HepG2 (cell line): ENCODE measurements around the gene SLC25A45. TPM values are rescaled to one million over a fixed set of nuclear protein-coding genes. Genes with fewer than 3 reads are reported as not detected.

Experiments
- EP300 ChIP-seq, 3 experiments: sonication (generic) in 1 of 3; formaldehyde crosslinking in 1 of 3; IDR thresholded peaks; 2 replicates each; pipeline versions ENCODE4 v1.5.1 to v1.6.1; 2011 to 2020; ENCODE audit warnings: low read depth in 2 of 3, low read length in 2 of 3, borderline replicate concordance in 1 of 3, improper control_type of control experiment in 1 of 3, mild to moderate bottlenecking in 1 of 3, missing genetic modification reagents in 1 of 3, moderate library complexity in 1 of 3
- JUNB ChIP-seq: sonication (generic); formaldehyde crosslinking; IDR thresholded peaks from 2 replicates; pipeline ENCODE4 v1.8.0; 2022; ENCODE audit warnings: missing genetic modification reagents, mild to moderate bottlenecking, borderline replicate concordance
- MATR3 ChIP-seq: sonication (generic); formaldehyde crosslinking; IDR thresholded peaks from 2 replicates; pipeline ENCODE4 v1.4.0; 2020; ENCODE audit warnings: missing genetic modification reagents
- ZNF446 ChIP-seq: sonication (generic); formaldehyde crosslinking; IDR thresholded peaks from 2 replicates; pipeline ENCODE4 v1.5.0; 2020; ENCODE audit warnings: mild to moderate bottlenecking, missing genetic modification reagents
- ZNF619 ChIP-seq: sonication (generic); formaldehyde crosslinking; IDR thresholded peaks from 2 replicates; pipeline ENCODE4 v1.4.0; 2020; ENCODE audit warnings: mild to moderate bottlenecking, missing genetic modification reagents
- ZNF644 ChIP-seq: IDR thresholded peaks from 2 replicates; pipeline ENCODE4 v1.6.1; 2016; ENCODE audit warnings: low read depth
- ZNF75D ChIP-seq: sonication (generic); formaldehyde crosslinking; IDR thresholded peaks from 2 replicates; pipeline ENCODE4 v1.8.1; 2023; ENCODE audit warnings: missing genetic modification reagents, mild to moderate bottlenecking, borderline replicate concordance
- ZNF773 ChIP-seq: sonication (generic); formaldehyde crosslinking; IDR thresholded peaks from 2 replicates; pipeline ENCODE4 v1.4.0; 2020; ENCODE audit warnings: missing genetic modification reagents, borderline replicate concordance
- ZSCAN21 ChIP-seq: sonication (generic); formaldehyde crosslinking; IDR thresholded peaks from 2 replicates; pipeline ENCODE4 v1.8.0; 2022; ENCODE audit warnings: mild to moderate bottlenecking, missing genetic modification reagents, moderate library complexity, borderline replicate concordance
- polyA plus RNA-seq, 8 experiments: library from polyadenylated mRNA; depleted of rRNA in 3 of 8; stranded (reverse) in 7 of 8; unstranded in 1 of 8; fragments of >200 nt; fragmentation: Illumina TruSeq in 4 of 8; extraction: Trizol in 4 of 8; gene quantifications; 2 replicates each; pipeline versions ENCODE4 v1.2.1 to v1.2.3, GENCODE V29; 2011 to 2016; ENCODE audit warnings: low read depth in 4 of 8, missing spikeins in 1 of 8, mixed read lengths in 1 of 8; ENCODE audit not compliant: insufficient read depth in 1 of 8
- total RNA-seq, 5 experiments: library from RNA; depleted of rRNA; stranded (reverse); fragments of >200 nt; fragmentation: Illumina TruSeq; extraction: Trizol; gene quantifications; 2 replicates each; pipeline ENCODE4 v1.2.3, GENCODE V29; 2016; ENCODE audit warnings: low read depth in 1 of 5
- TF ChIP-seq, protein P1 (sequence below), 2 experiments: fragments of 450-650 bp in 1 of 2; sonication (generic) in 1 of 2; formaldehyde crosslinking in 1 of 2; IDR thresholded peaks; 2 replicates each; pipeline versions ENCODE4 v1.6.1 to v1.8.0; 2016 to 2022; ENCODE audit warnings: antibody characterized with exemption in 1 of 2, mild to moderate bottlenecking in 1 of 2, missing genetic modification reagents in 1 of 2
- TF ChIP-seq, protein P2 (sequence below), 2 experiments: fragments of 450-650 bp in 1 of 2; sonication (generic) in 1 of 2; formaldehyde crosslinking; IDR thresholded peaks; 2 replicates each; pipeline versions ENCODE4 v1.5.0 to v1.8.0; 2020 to 2022; ENCODE audit warnings: mild to moderate bottlenecking in 1 of 2, missing genetic modification reagents in 1 of 2
- TF ChIP-seq, protein P3 (sequence below): sonication (generic); formaldehyde crosslinking; conservative IDR thresholded peaks from 2 replicates; pipeline ENCODE4 v1.4.0; 2020; ENCODE audit warnings: missing genetic modification reagents
- TF ChIP-seq, protein P4 (sequence below): sonication (generic); formaldehyde crosslinking; IDR thresholded peaks from 2 replicates; pipeline ENCODE4 v1.5.1; 2020; ENCODE audit warnings: missing genetic modification reagents, mild to moderate bottlenecking, borderline replicate concordance

SLC25A45 gene
- total and polyA plus RNA-seq, 2 of the 13 experiments (the other 11 are each of a cell fraction or from before 2014, with no cell fraction given): 1.2 to 3.4 TPM

DNA sequence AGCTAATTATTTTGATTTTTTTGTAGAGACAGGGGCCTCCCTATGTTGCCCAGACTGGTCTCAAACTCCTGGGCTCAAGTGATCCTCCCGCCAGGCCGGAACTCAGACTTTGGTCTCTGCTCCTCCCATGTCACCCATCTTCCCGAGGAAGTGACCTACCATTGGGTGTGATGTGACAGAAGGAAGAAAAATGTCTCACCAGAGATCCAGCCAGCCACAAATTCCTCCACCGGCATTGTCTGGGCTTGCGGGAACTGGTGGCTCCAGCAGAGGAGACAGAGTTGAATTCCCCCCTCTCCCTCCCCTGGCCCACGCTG, 772 bp downstream of the SLC25A45 start (continued):
- TF ChIP-seq, protein P1, sequence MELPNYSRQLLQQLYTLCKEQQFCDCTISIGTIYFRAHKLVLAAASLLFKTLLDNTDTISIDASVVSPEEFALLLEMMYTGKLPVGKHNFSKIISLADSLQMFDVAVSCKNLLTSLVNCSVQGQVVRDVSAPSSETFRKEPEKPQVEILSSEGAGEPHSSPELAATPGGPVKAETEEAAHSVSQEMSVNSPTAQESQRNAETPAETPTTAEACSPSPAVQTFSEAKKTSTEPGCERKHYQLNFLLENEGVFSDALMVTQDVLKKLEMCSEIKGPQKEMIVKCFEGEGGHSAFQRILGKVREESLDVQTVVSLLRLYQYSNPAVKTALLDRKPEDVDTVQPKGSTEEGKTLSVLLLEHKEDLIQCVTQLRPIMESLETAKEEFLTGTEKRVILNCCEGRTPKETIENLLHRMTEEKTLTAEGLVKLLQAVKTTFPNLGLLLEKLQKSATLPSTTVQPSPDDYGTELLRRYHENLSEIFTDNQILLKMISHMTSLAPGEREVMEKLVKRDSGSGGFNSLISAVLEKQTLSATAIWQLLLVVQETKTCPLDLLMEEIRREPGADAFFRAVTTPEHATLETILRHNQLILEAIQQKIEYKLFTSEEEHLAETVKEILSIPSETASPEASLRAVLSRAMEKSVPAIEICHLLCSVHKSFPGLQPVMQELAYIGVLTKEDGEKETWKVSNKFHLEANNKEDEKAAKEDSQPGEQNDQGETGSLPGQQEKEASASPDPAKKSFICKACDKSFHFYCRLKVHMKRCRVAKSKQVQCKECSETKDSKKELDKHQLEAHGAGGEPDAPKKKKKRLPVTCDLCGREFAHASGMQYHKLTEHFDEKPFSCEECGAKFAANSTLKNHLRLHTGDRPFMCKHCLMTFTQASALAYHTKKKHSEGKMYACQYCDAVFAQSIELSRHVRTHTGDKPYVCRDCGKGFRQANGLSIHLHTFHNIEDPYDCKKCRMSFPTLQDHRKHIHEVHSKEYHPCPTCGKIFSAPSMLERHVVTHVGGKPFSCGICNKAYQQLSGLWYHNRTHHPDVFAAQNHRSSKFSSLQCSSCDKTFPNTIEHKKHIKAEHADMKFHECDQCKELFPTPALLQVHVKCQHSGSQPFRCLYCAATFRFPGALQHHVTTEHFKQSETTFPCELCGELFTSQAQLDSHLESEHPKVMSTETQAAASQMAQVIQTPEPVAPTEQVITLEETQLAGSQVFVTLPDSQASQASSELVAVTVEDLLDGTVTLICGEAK (IDR thresholded peaks at IDR 0.05): no peak
- TF ChIP-seq, protein P1 (CRISPR knock-in tag; IDR thresholded peaks at IDR 0.05): no peak
- TF ChIP-seq EP300 (IDR thresholded peaks at IDR 0.05; ENCODE audit: low read depth in 2 of 2, low read length in 2 of 2) (no peak), EP300 (CRISPR knock-in tag; IDR thresholded peaks at IDR 0.05; ENCODE audit: borderline replicate concordance) (no peak), ZSCAN21 (CRISPR knock-in tag) (no peak), ZNF773 (no peak), JUNB (CRISPR knock-in tag) (no peak), MATR3 (CRISPR knock-in tag) (no peak), ZNF75D (CRISPR knock-in tag) (no peak), ZNF619 (CRISPR knock-in tag) (no peak), ZNF644 (CRISPR knock-in tag) (no peak; the same call in 1 of the 2 replicates), ZNF446 (CRISPR knock-in tag) (0 out of 2 replicates have a peak, but pooled peaks have one; percentile 6)
- TF ChIP-seq, protein P2, sequence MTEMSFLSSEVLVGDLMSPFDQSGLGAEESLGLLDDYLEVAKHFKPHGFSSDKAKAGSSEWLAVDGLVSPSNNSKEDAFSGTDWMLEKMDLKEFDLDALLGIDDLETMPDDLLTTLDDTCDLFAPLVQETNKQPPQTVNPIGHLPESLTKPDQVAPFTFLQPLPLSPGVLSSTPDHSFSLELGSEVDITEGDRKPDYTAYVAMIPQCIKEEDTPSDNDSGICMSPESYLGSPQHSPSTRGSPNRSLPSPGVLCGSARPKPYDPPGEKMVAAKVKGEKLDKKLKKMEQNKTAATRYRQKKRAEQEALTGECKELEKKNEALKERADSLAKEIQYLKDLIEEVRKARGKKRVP (CRISPR knock-in tag; IDR thresholded peaks at IDR 0.05): no peak
- TF ChIP-seq, protein P3, sequence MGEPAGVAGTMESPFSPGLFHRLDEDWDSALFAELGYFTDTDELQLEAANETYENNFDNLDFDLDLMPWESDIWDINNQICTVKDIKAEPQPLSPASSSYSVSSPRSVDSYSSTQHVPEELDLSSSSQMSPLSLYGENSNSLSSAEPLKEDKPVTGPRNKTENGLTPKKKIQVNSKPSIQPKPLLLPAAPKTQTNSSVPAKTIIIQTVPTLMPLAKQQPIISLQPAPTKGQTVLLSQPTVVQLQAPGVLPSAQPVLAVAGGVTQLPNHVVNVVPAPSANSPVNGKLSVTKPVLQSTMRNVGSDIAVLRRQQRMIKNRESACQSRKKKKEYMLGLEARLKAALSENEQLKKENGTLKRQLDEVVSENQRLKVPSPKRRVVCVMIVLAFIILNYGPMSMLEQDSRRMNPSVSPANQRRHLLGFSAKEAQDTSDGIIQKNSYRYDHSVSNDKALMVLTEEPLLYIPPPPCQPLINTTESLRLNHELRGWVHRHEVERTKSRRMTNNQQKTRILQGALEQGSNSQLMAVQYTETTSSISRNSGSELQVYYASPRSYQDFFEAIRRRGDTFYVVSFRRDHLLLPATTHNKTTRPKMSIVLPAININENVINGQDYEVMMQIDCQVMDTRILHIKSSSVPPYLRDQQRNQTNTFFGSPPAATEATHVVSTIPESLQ (CRISPR knock-in tag): no peak
- TF ChIP-seq, protein P4, sequence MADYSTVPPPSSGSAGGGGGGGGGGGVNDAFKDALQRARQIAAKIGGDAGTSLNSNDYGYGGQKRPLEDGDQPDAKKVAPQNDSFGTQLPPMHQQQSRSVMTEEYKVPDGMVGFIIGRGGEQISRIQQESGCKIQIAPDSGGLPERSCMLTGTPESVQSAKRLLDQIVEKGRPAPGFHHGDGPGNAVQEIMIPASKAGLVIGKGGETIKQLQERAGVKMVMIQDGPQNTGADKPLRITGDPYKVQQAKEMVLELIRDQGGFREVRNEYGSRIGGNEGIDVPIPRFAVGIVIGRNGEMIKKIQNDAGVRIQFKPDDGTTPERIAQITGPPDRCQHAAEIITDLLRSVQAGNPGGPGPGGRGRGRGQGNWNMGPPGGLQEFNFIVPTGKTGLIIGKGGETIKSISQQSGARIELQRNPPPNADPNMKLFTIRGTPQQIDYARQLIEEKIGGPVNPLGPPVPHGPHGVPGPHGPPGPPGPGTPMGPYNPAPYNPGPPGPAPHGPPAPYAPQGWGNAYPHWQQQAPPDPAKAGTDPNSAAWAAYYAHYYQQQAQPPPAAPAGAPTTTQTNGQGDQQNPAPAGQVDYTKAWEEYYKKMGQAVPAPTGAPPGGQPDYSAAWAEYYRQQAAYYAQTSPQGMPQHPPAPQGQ: no peak
